DMS53 (cell line): ENCODE data around the gene C18orf63.

Source experiments
- DNase-seq: peaks from one replicate; lab custom pipeline; 2025; lab: John Stamatoyannopoulos, UW

Gene C18orf63

GRCh38 chr18:74286106-74286855 lies 29.4 kb upstream of the C18orf63 start:
- DNase-seq = no peak

GRCh38 chr18:74286856-74287255 lies 28.8 kb upstream of the C18orf63 start:
- DNase-seq = no peak

- no peak for DNase-seq
Observed at GRCh38 chr18:74288041-74288440, 27.6 kb upstream of the C18orf63 start.

- DNase-seq = no peak
Observed at GRCh38 chr18:74288730-74289129, 26.9 kb upstream of the C18orf63 start.

- no peak for DNase-seq
Observed at GRCh38 chr18:74289137-74289536, 26.5 kb upstream of the C18orf63 start.

GRCh38 chr18:74290021-74290420 lies 25.6 kb upstream of the C18orf63 start:
- DNase-seq = no peak

GRCh38 chr18:74290794-74291471 lies 24.7 kb upstream of the C18orf63 start:
- DNase-seq = peak; percentile 97

GRCh38 chr18:74291472-74291770 lies 24.2 kb upstream of the C18orf63 start:
- no peak for DNase-seq

- peak; percentile 99 for DNase-seq
Observed at GRCh38 chr18:74291771-74292540, 23.7 kb upstream of the C18orf63 start, which contains the start of gene CYB5A. Gene CYB5A (minus strand): TSS chr18:74291963. CDS start chr18:74291875, 88 bp downstream.

- DNase-seq = peak; percentile 64
Observed at GRCh38 chr18:74292541-74292858, 23.1 kb upstream of the C18orf63 start.

- peak; percentile 42 for DNase-seq
Observed at GRCh38 chr18:74292982-74293381, 22.7 kb upstream of the C18orf63 start.

- no peak for DNase-seq
Observed at GRCh38 chr18:74294526-74294925, 21.1 kb upstream of the C18orf63 start.

GRCh38 chr18:74299162-74299561 lies 16.5 kb upstream of the C18orf63 start:
- no peak for DNase-seq

- DNase-seq = peak; percentile 47
Observed at GRCh38 chr18:74299746-74300145, 15.9 kb upstream of the C18orf63 start.

GRCh38 chr18:74303306-74303705 lies 12.3 kb upstream of the C18orf63 start:
- DNase-seq = no peak

- no peak for DNase-seq
Observed at GRCh38 chr18:74303936-74304335, 11.7 kb upstream of the C18orf63 start.

- peak; percentile 80 for DNase-seq
Observed at GRCh38 chr18:74310411-74310810, 5.2 kb upstream of the C18orf63 start.

GRCh38 chr18:74311000-74311399 lies 4.6 kb upstream of the C18orf63 start:
- no peak for DNase-seq

- no peak for DNase-seq
Observed at GRCh38 chr18:74314759-74315463, 728 bp upstream of the C18orf63 start.

- DNase-seq = no peak
Observed at GRCh38 chr18:74316257-74317170, 875 bp downstream of the C18orf63 start.

- DNase-seq = no peak
Observed at GRCh38 chr18:74326231-74326630, 10.6 kb downstream of the C18orf63 start.
